ENCODE results near the gene FLOT1.
A peak's percentile ranks its signal among the peaks of the same experiment; 100 is the strongest.
"Not testable (repeated sequence)": the region's sequence is repeated elsewhere in the genome, so short reads cannot be mapped to it uniquely, and the experiment has no call there.

FLOT1 gene

DNA sequence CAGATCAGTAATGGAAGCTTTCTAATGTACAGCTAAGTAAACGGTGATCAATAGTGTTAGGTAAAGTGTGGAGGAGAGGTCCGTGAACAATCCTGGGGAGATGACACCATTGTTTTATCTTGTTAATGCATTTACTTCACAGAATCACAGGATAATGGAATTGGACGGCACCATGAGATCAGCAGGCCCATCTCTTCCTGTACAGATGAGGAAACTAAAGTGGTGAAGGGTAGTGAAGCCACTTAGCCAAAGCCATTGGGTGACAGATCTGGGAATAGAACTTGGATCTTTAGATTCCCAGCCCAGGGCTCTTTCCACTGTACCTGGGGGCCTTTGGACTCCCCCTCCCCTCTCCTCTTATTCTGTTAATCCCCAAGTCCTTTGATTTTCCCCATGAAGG, 28.1 kb upstream of the FLOT1 start:
- ATAC-seq (no peak), DNase-seq (ENCODE audit: low spot score in 2 of 2) (no peak)
- Mint-ChIP-seq H3K4me1 (peaks cover 66% of the 10 kb centered on the region), H3K36me3 (peaks cover 27% of the 10 kb centered on the region), H3K27ac (peak overlapping the region; percentile 95), H3K9me3 (no peaks in the 10 kb centered on the region), H3K4me3 (no peak overlapping the region)

DNA sequence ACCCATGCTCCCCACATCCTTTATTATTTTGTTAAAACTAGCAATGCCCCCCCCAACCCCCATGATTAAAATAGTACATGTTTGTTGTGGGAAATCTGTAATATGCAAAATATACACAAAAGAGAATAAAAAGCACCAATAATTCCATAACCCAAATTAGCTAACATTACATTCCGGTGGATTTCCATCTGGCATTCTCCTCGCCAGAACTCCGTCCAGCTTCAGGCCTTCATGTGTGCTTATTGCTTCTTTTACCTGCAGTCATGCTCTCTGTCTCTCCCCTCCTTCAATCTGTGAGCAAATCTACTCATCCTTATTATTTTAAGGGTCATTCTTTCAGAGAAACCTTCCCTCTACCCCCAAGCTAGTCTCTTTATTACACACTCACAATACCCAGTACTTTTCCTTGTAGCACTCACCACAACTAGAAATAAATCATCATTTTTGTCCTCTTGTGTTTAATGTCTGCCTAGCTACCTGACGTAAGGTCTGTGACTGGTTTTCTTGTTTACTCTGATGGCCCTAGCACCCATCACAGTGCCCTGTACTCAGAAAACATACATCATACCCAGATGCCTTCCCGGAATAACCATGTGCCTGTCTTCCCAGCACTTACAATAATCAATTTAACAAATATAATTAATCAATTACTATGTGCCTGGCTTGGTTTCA, 27.5 kb upstream of the FLOT1 start:
- peaks cover 27% of the 10 kb centered on the region for H3K36me3 Mint-ChIP-seq
- peak overlapping the region; percentile 95 for H3K27ac Mint-ChIP-seq
- H3K4me1 Mint-ChIP-seq: peaks cover 66% of the 10 kb centered on the region
- H3K4me3 Mint-ChIP-seq: peak overlapping the region; percentile 66
- no peaks in the 10 kb centered on the region for H3K9me3 Mint-ChIP-seq
- peak in 1 of 2 donors; percentile 60 for DNase-seq (ENCODE audit: low spot score in 2 of 2)
- peak; percentile 80 for ATAC-seq

DNA sequence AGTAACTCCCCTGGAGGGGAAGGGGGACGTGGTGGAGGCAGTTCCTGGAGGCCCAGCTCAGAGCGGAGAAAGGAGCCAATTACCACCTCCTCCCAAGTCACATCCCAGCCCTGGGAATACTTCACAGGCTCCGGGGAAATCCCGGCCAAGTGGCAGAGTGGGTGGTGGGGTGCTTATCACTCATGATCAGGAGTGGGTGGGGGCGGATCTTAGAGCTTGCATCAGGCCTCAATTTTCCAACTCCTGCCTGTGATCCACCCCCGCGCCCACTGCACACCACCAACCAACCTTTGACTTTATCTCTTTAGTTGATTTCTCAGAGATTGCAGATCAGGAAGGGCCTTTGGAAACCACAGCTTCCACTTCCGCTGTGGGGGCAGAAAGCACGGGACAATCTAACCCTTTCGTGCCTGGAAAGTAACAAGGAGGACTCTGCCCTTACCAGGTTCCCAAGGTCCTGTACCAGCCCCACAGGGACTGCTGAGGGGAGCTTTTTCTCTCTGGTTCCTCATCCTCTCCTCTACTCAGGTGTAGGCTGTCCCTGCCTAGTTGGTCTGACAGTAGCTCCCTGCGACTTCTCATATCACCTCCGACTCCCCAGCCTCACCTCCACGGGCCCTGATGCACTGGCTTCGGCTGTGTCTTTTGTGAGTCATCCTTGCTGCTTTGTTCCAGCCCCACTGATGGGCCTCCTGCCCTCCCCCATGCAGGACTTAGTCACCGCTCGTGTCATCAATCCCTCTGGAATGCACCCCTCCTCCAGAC, 26.8 kb upstream of the FLOT1 start:
- ATAC-seq: peak; percentile 80
- DNase-seq (ENCODE audit: low spot score in 2 of 2): peak; percentile 41 to 84
- Mint-ChIP-seq H3K4me3 (peak overlapping the region; percentile 66), H3K36me3 (peaks cover 27% of the 10 kb centered on the region), H3K27ac (peak overlapping the region; percentile 95), H3K4me1 (peaks cover 69% of the 10 kb centered on the region), H3K9me3 (no peaks in the 10 kb centered on the region)

DNA sequence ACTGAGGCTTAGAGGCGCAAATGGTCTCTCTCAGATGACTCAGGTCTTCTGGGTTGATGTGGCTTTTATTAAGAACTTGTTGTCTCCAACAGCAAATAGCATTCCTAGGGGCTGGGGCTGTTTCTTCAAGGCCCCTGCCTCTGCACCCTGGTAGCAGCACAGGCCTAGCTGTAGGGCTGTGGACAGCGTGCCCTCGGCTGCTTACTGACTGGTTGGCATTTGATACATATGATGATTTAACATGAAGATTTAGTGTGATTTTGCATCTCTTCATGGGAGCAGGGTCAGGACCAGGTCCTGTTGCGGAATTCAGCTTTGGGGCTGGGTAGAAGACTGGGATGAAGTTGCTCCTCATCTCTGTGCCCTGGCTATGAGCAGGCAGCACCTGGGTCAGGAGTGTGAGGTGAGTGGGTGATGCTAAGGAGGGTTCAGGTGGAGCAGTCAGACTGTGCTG, 26.2 kb upstream of the FLOT1 start:
- H3K36me3 Mint-ChIP-seq: peaks cover 27% of the 10 kb centered on the region

DNA sequence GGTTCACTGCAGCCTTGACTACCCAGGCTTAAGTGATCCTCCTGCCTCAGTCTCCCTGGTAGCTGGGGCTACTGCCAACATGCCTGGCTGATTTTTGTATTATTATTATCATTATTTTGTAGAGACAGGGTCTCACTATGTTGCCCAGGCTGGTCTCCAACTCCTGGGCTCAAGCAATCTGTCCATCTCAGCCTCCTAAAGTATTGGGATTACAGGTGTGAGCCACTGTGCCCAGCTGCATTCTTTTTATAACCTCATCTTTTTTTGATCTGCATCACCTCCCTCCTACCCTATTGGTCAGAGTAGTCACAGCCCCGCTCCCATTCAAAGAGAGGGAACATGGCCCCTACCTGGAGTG, 25.4 kb upstream of the FLOT1 start:
- ATAC-seq (no peak), DNase-seq (ENCODE audit: low spot score in 2 of 2) (no peak)
- H3K36me3 Mint-ChIP-seq: peaks cover 27% of the 10 kb centered on the region
- H3K4me1 Mint-ChIP-seq: peaks cover 76% of the 10 kb centered on the region
- H3K27ac Mint-ChIP-seq: peak overlapping the region; percentile 95
- peak overlapping the region; percentile 66 for H3K4me3 Mint-ChIP-seq
- no peaks in the 10 kb centered on the region for H3K9me3 Mint-ChIP-seq

More for the DNA sequence above, 26.2 kb upstream of the FLOT1 start:
- peak; percentile 37 for ATAC-seq
- no peaks in the 10 kb centered on the region for H3K9me3 Mint-ChIP-seq
- peaks cover 75% of the 10 kb centered on the region for H3K4me1 Mint-ChIP-seq
- peak overlapping the region; percentile 66 for H3K4me3 Mint-ChIP-seq
- peak overlapping the region; percentile 95 for H3K27ac Mint-ChIP-seq
- DNase-seq (ENCODE audit: low spot score in 2 of 2): no peak

DNA sequence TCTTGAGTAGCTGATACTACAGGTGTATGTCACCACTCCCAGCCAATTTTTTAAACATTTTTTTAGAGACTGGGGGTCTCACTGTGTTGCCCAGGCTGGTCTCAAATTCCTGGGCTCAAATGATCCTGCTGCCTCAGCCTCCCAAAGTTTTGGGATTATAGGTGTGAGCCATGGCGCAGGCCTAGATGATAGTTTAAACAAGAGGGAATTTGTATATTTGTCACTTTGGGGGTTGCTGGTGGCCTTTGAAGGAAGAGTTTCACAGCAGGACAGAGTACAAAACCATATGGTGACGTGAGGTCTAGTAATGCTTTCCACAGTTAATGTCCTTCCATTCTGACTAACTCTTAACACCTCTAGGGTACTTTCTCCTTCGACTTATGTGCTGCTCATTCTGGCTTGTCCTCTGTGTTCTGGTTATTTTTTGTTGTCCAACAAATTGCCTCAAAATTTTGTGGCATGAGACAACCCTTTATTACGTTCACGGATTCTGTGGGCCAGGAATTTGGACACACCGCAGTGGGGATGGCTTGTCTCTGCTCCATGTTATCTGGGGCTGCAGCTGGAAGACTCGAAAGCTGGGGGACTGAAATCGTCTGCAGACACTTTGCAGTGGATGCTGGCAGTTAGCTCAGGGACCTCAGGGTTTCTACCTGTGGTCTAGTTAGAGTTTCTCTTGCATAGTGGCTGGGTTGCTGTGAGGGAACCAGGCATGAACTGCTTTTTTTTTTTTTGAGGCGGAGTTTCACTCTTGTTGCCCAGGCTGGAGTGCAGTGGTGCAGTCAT, 24.9 kb upstream of the FLOT1 start:
- DNase-seq (ENCODE audit: low spot score in 2 of 2): no peak
- Mint-ChIP-seq H3K9me3 (no peaks in the 10 kb centered on the region), H3K36me3 (peaks cover 27% of the 10 kb centered on the region), H3K4me1 (peaks cover 70% of the 10 kb centered on the region), H3K27ac (peak overlapping the region; percentile 95), H3K4me3 (peak overlapping the region; percentile 66)
- ATAC-seq: peak; percentile 74

DNA sequence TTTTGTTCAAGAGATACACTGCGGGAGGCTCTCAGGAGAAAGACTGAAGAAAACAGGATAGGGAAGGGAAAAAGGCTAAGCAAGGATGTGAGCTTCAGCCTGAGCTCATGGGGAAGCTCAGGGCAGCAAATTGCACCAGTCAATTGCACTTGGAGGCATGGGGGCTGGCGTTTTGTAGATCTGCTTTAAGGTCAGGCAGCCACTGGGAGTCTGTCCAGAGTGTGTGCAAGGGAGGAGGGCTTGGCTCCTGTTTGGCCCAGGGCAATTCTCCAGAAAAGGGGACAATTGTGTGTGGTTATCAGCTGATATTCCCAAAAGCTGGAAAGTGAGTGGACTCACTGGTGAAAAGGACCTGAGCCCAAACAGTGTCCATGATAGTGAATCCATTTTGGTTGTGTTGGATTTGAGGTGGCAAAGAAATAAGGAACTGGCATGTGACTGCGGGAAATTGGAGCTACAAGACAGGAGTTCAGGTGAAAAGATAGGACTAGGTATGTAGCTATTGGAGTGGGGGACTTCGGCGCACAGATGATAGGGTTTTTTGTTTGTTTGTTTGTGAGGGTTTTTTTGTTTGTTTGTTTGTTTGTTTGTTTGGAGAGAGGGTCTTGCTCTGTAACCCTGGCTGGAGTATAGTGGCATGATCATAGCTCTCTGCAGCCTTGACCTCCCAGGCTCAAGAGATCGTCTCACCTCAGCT, 24.1 kb upstream of the FLOT1 start:
- peaks cover 70% of the 10 kb centered on the region for H3K4me1 Mint-ChIP-seq
- H3K27ac Mint-ChIP-seq: peak overlapping the region; percentile 95
- peak overlapping the region; percentile 66 for H3K4me3 Mint-ChIP-seq
- no peak for ATAC-seq
- no peak for DNase-seq (ENCODE audit: low spot score in 2 of 2)
- peaks cover 27% of the 10 kb centered on the region for H3K36me3 Mint-ChIP-seq
- H3K9me3 Mint-ChIP-seq: no peaks in the 10 kb centered on the region

DNA sequence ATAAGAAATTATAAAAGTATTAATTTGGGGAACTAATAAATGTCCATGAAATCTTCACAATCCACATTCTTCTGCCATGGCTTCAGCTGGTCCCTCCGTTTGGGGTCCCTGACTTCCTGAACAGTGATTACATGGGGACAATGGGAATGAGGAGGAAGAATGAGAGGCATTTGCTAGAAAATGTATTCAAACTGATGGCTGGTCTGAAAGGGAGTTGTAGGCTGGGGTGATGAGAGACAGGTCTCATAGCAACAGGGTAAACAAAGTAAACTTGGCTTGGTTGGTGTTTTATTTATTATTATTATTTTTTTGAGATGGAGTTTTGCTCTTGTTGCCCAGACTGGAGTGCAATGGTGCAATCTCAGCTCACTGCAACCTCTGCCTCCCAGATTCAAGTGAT, 23.0 kb upstream of the FLOT1 start:
- H3K9me3 Mint-ChIP-seq; ATAC-seq; H3K27ac Mint-ChIP-seq; DNase-seq (ENCODE audit: low spot score in 2 of 2); H3K4me3 Mint-ChIP-seq: not testable (repeated sequence)
- Mint-ChIP-seq H3K36me3 (peaks cover 27% of the 10 kb centered on the region), H3K4me1 (peaks cover 69% of the 10 kb centered on the region)

DNA sequence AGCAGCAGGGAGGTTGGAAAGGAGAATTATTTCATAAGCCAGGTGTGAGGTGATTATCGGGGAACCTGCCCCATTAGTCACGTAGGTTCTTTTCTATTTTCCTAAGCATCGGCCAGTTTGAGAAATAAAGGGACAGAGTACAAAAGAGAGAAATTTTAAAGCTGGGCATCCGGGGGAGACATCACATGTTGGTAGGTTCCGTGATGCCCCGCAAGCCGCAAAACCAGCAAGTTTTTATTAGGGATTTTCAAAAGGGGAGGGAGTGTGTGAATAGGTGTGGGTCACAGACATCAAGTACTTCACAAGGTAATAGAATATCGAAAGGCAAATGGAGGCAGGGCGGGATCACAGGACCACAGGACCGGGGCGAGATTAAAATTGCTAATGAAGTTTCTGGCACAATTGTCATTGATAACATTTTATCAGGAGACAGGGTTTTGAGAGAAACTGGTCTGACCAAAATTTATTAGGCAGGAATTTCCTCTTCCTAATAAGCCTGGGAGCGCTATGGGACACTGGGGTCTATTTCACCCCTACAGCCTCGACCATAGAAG, 22.1 kb upstream of the FLOT1 start:
- peak overlapping the region; percentile 74 for H3K27ac Mint-ChIP-seq

DNA sequence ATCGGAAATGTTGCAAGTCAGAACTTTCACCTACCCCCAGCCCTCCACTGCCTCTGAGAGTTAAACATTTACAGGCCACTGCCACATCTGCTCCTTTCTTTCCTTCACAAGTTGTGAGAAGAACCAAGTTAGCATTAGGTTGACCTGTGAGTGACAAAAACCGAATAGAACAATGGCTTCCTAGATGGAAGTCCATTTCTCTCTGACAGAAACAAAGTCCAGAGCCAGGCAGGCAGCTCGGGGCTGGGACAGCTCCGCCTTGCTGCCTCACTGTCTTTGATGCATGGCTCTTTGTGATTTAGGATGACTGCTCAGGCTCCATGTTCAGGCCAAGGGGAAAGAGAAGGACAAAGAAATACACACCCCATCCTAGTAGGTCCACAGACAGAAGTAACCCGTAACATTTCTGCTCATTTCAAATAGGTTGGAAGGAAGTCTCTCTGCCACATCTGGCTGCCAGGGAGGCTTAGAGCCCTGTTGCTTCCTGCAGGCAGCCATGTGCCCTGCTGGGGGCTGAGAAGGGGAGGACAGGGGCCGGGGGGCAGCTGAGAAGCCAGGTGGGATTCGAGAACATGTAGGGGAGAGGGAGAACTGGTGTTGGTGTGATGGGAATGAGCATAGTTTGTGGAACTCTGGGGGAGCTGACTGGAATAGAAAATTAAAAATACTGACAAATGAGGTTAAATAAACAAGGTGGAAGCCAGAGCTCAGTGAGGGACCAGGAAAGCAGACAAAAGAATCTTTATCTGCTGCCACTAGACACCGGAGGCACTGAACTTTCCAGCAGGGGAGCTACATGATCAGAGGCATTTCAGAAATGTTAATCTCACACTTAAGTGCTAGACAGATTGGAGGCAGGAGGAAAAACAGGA, 21.4 kb upstream of the FLOT1 start:
- ATAC-seq (no peak), DNase-seq (ENCODE audit: low spot score in 2 of 2) (no peak)
- Mint-ChIP-seq H3K9me3 (no peaks in the 10 kb centered on the region), H3K4me3 (no peak overlapping the region), H3K27ac (peak overlapping the region; percentile 74), H3K4me1 (peaks cover 58% of the 10 kb centered on the region), H3K36me3 (peaks cover 12% of the 10 kb centered on the region)

More for the DNA sequence above, 22.1 kb upstream of the FLOT1 start:
- H3K36me3 Mint-ChIP-seq: peaks cover 19% of the 10 kb centered on the region
- H3K4me1 Mint-ChIP-seq: peaks cover 60% of the 10 kb centered on the region
- H3K4me3 Mint-ChIP-seq; H3K9me3 Mint-ChIP-seq; DNase-seq (ENCODE audit: low spot score in 2 of 2); ATAC-seq: not testable (repeated sequence)

DNA sequence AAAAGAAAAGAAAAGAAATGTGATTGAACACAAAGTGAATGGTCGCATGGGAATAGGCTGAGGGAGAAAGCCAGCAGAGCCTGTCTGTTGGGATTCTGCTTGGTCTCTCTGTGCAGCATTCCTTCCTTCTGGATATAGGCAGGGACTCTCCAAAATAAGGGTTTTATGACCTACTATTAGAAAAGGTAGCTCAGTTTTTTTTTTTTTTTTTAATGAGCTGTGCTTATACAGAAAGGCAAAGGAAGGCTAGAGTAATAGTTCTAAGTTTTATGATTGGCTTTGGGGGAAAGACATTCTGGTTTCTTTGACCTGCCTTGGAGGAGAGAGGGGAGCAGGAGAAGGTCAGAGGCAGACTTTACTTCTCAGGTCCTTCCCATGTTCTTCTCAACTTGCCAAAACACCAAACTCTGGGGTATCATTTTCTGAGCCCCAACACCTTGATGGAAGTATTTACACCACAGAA, 20.7 kb upstream of the FLOT1 start:
- H3K27ac Mint-ChIP-seq: peak overlapping the region; percentile 74
- no peak for ATAC-seq
- H3K4me1 Mint-ChIP-seq: peaks cover 56% of the 10 kb centered on the region

DNA sequence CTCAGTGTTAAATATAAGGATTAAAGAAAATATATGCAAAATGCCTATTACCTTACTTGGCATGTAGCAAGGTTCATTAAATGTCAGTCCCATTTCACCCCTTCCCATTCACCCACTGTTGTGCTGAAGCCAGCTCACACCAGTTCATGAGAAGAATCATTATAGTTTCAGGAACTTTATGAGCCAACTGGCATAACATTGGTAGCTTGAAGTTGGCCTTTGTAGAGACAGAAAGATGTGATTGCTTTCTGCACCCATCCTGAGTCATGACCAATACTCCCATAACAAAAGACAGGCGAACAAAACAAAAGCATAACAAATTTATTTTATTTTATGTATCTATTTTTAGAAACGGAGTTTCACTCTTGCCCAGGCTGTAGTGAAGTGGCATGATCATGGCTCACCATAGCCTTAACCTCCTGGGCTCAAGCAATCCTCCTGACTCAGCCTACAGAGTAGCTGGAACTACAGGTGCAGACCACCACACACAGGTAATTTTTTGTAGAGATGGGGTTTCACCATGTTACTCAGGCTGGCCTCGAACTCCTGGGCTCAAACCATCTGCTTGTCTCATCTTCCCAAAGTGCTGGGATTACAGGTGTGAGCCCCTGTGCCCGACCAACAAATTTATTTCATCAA, 19.4 kb upstream of the FLOT1 start:
- no peak overlapping the region for H3K27ac Mint-ChIP-seq
- no peak overlapping the region for H3K4me3 Mint-ChIP-seq
- H3K4me1 Mint-ChIP-seq: peaks cover 50% of the 10 kb centered on the region
- ATAC-seq (peak; percentile 86), DNase-seq (ENCODE audit: low spot score in 2 of 2) (no peak)
- H3K36me3 Mint-ChIP-seq: no peaks in the 10 kb centered on the region
- no peaks in the 10 kb centered on the region for H3K9me3 Mint-ChIP-seq

More for the DNA sequence above, 20.7 kb upstream of the FLOT1 start:
- H3K9me3 Mint-ChIP-seq: no peaks in the 10 kb centered on the region
- H3K36me3 Mint-ChIP-seq: peaks cover 12% of the 10 kb centered on the region
- no peak overlapping the region for H3K4me3 Mint-ChIP-seq
- no peak for DNase-seq (ENCODE audit: low spot score in 2 of 2)

DNA sequence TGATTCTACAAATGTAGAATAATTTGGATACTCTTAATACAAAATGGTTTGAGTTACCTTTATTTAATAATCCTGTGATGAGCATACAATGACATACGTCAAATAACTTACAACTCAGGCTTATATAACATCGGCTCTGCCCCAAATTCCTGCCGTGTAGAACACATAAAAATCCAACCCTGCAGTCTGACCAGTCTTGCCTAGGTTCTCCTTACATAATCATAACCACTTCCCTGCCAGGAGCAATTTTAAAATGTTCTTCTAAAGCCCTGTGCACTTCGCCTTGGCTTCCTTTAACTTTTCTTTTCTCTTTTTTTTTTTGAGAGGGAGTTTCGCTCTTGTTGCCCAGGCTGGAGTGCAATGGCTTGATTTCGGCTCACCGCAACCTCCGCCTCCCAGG, 18.1 kb upstream of the FLOT1 start:
- Mint-ChIP-seq H3K4me3 (no peak overlapping the region), H3K36me3 (no peaks in the 10 kb centered on the region), H3K27ac (no peak overlapping the region), H3K9me3 (no peaks in the 10 kb centered on the region), H3K4me1 (peaks cover 42% of the 10 kb centered on the region)
- no peak for DNase-seq (ENCODE audit: low spot score in 2 of 2)
- ATAC-seq: no peak

Data from stimulated activated effector memory CD8-positive, alpha-beta T cell treated with anti-CD3 and anti-CD28 coated beads, Interleukin-12 subunit alpha, Interleukin-12 subunit beta, amount 100 ng/mL, for 72 hours (primary cell).